ENCODE results near the gene MAP7D3. TPM values are rescaled to one million over a fixed set of nuclear protein-coding genes. Genes with fewer than 3 reads are reported as not detected.

Gene MAP7D3
- total and polyA plus RNA-seq, 2 of the 8 experiments (the other 6 are each of a cell fraction or from before 2014, with no cell fraction given) = 4.8 to 19.6 TPM

DNA sequence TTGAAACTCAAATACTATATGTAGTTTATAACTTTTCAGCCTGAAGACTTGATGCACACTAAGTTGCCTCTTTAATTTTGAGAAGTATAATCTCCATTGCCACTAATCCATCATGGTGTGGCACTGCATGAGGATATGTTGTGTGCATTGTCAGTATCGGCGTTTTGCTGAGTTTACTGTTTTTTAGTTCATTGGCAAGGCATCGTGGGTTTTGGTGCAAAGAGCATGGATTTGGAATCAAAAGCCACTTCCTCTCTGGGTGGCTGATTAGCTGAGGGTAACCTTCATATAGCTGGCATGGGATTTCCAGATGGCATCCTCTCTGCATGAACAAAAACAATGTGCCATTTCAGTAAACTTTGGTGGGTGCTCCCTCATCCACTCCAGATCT lies 65.2 kb downstream of the MAP7D3 start:
- H3K27ac ChIP-seq (ENCODE audit: low read depth, low read length) = no peak overlapping the region
- H3K36me3 ChIP-seq (ENCODE audit: control insufficient read depth in 2 of 4, insufficient read depth in 4 of 4, low read length in 3 of 4) = no peaks in the 10 kb centered on the region
- H3K27me3 ChIP-seq (replicated peaks in 1 of 4; ENCODE audit: control insufficient read depth in 3 of 4, extremely low read depth in 1 of 4, insufficient read depth in 3 of 4, low read length in 3 of 4) = no peaks in the 10 kb centered on the region
- no peaks in the 10 kb centered on the region for H3K79me1 ChIP-seq (ENCODE audit: low read depth, low read length)
- no peak overlapping the region for H2BK15ac ChIP-seq (ENCODE audit: low read length)
- CTCF ChIA-PET (ENCODE audit: partially characterized antibody) = no interaction called here
- H4K20me1 ChIP-seq (replicated peaks in 1 of 2; ENCODE audit: control insufficient read depth in 1 of 2, insufficient read depth in 2 of 2, low read length in 2 of 2) = peaks cover 0 to 2% of the 10 kb centered on the region in 2 experiments
- no peak overlapping the region for H3K23ac ChIP-seq (ENCODE audit: insufficient read length)
- no peak overlapping the region for H2BK12ac ChIP-seq (ENCODE audit: low read depth, low read length)
- H4K91ac ChIP-seq (replicated peaks; ENCODE audit: insufficient read length, low read length) = no peak overlapping the region
- no peaks in the 10 kb centered on the region for H3K4me1 ChIP-seq (replicated peaks in 1 of 4; ENCODE audit: control insufficient read depth in 3 of 4, insufficient read depth in 4 of 4, low read length in 3 of 4)
- H3K14ac ChIP-seq (ENCODE audit: insufficient read length) = no peak overlapping the region
- H3K9me3 ChIP-seq (ENCODE audit: insufficient read depth in 2 of 2, low read depth in 1 of 2, low read length in 1 of 2) = no peaks in the 10 kb centered on the region
- H3K4me3 ChIP-seq (ENCODE audit: extremely low read depth in 1 of 4, insufficient read depth in 2 of 4, low read depth in 3 of 4, low read length in 4 of 4) = no peak overlapping the region
- H3K79me2 ChIP-seq (ENCODE audit: control insufficient read depth in 1 of 2, insufficient read depth in 2 of 2, low read length in 2 of 2) = no peaks in the 10 kb centered on the region
- H3K23me2 ChIP-seq (ENCODE audit: low read depth, low read length) = no peaks in the 10 kb centered on the region
- H3K56ac ChIP-seq (replicated peaks; ENCODE audit: insufficient read length, low read depth, low read length) = no peak overlapping the region
- H2BK20ac ChIP-seq (ENCODE audit: low read length) = no peak overlapping the region
- H4K5ac ChIP-seq (ENCODE audit: insufficient read length, low read depth, low read length) = no peak overlapping the region
- no peak for FAIRE-seq
- POLR2A ChIA-PET (ENCODE audit: partially characterized antibody) = no interaction called here
- H3K4ac ChIP-seq (replicated peaks; ENCODE audit: insufficient read length, low read depth, low read length) = no peak overlapping the region
- WGBS, 2 experiments (ENCODE audit: extremely low coverage in 1 of 2, insufficient coverage in 1 of 2, insufficient read length in 1 of 2, insufficient replicate concordance in 2 of 2, low coverage in 1 of 2, low lambda C conversion rate in 2 of 2, missing lambda C conversion rate in 1 of 2) = 97% methylated on average over 3 of the region's 3 CpGs; no CpG with 5 or more reads in 1 of the 2 experiments
- TF ChIP-seq SP2 (IDR thresholded peaks at IDR 0.05; ENCODE audit: low read length) (no peak), TEAD4 (IDR thresholded peaks at IDR 0.05; ENCODE audit: low read depth, low read length) (no peak), SAP30 (IDR thresholded peaks at IDR 0.05; ENCODE audit: insufficient read depth, insufficient replicate concordance, low read length) (no peak), GABPA (IDR thresholded peaks at IDR 0.05; ENCODE audit: borderline replicate concordance, insufficient read depth, low read length) (no peak), KDM4A (IDR thresholded peaks at IDR 0.05; ENCODE audit: low read depth, low read length, severe bottlenecking) (no peak), POLR2AphosphoS5 (IDR thresholded peaks at IDR 0.05; ENCODE audit: low read depth, low read length) (no peak), SP4 (IDR thresholded peaks at IDR 0.05; ENCODE audit: low read length) (no peak), CHD1 (IDR thresholded peaks at IDR 0.05; ENCODE audit: low read depth, low read length) (no peak), KDM1A (IDR thresholded peaks at IDR 0.05; ENCODE audit: borderline replicate concordance, low read length) (no peak), RBBP5 (IDR thresholded peaks at IDR 0.05; ENCODE audit: borderline replicate concordance, low read depth, low read length) (no peak)
- TF ChIP-seq, protein P1, sequence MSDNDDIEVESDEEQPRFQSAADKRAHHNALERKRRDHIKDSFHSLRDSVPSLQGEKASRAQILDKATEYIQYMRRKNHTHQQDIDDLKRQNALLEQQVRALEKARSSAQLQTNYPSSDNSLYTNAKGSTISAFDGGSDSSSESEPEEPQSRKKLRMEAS (IDR thresholded peaks at IDR 0.05) = no peak
- no peak overlapping the region; the same call in 1 of the 2 replicates for H3K18ac ChIP-seq (ENCODE audit: extremely low read depth, low read length)
- H2BK120ac ChIP-seq (replicated peaks; ENCODE audit: low read depth, low read length) = no peak overlapping the region
- H2AK5ac ChIP-seq (ENCODE audit: low read depth, low read length) = no peak overlapping the region
- no peak overlapping the region for H3K9ac ChIP-seq (replicated peaks in 1 of 4; ENCODE audit: extremely low read depth in 1 of 4, low read depth in 3 of 4, low read length in 3 of 4)
- no peak overlapping the region for H2BK5ac ChIP-seq (ENCODE audit: low read depth, low read length)
- H4K8ac ChIP-seq (ENCODE audit: extremely low read depth, insufficient read depth, low read length) = no peak overlapping the region
- no peak overlapping the region for H2AFZ ChIP-seq (ENCODE audit: low read length)
- no peak for DNase-seq (ENCODE audit: low read depth in 1 of 2, low spot score in 2 of 2)
- H3K4me2 ChIP-seq (ENCODE audit: insufficient read depth in 1 of 2, low read depth in 2 of 2, low read length in 2 of 2) = no peak overlapping the region
